ENCODE results near the gene PLEKHA6.

The PLEKHA6 gene

GRCh38 chr1:204227996-204228785 is 131.5 kb downstream of the PLEKHA6 start:
- DNase-seq = no peak

GRCh38 chr1:204227351-204227750 is 132.4 kb downstream of the PLEKHA6 start:
- DNase-seq = no peak

GRCh38 chr1:204225841-204226735 is 133.6 kb downstream of the PLEKHA6 start:
- no peak for DNase-seq

GRCh38 chr1:204224655-204225054 is 135.1 kb downstream of the PLEKHA6 start:
- no peak for DNase-seq

- no peak for DNase-seq
Measured at GRCh38 chr1:204223129-204223860, 136.4 kb downstream of the PLEKHA6 start.

DNA sequence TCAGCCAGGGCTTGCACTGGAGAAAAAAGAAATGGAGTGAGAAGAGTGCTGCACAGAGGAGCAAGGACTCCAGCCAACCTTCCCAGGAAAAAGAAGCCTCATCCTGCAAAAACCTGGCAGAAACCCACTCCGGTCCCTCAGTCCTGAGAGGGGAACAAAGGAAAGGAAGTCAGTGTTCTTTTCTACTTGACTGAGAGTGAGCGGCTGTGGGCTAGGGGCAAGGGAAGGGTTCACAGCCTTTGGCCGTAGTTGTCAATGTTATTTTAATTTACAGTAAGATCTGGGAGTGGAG is 137.0 kb downstream of the PLEKHA6 start:
- DNase-seq = no peak

DNA sequence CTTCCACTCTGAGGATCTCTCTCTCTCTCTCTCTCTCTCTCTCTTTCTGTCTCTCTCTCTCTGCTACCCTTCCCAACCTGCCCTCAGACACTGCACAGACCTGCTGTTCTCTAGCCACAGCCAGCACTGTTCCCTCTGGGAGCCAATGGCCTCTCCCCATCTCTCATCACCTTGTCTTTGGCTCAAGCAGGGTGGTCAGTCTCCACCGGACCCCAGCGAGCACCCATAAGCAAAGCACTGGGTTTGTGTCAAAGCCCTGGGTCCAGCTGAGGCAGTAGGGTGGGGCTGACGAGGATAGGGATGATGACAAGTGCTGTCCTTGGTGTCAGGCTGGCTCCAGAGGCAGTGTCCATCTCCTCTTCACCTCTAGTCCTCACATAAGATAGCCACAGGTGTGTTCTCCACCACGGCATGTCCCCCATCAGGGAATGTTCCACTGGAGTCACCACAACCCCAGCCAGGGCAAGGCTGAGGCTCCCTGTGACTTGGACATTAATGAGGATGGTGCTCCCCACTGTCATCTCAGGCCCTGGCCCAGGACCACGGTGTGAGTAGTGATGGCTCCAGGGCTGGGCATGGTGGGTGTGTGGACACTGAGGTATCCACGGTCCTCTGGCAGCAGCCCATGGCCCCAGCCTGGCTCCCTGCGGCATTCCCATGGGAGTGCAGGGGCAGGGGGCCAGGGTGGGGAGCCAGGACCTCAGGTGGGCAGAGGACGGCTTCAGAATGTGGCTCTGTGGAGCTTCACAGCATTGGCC is 137.5 kb downstream of the PLEKHA6 start:
- no peak for DNase-seq

GRCh38 chr1:204221271-204221670 is 138.5 kb downstream of the PLEKHA6 start:
- no peak for DNase-seq

- no peak for DNase-seq
Measured at GRCh38 chr1:204219971-204220616, 139.6 kb downstream of the PLEKHA6 start.

GRCh38 chr1:204218552-204218951 is 141.2 kb downstream of the PLEKHA6 start:
- peak; percentile 18 for DNase-seq

GRCh38 chr1:204217648-204218000 is 142.1 kb downstream of the PLEKHA6 start:
- DNase-seq = no peak

GRCh38 chr1:204216880-204217647 is 142.7 kb downstream of the PLEKHA6 start:
- no peak for DNase-seq

GRCh38 chr1:204216236-204216635 is 143.5 kb downstream of the PLEKHA6 start:
- DNase-seq = no peak

- no peak for DNase-seq
Measured at GRCh38 chr1:204213668-204214662, 145.8 kb downstream of the PLEKHA6 start, which contains the start of gene GOLT1A. Gene GOLT1A, minus strand, starts transcription at chr1:204213988. Its CDS starts 82 bp downstream, at chr1:204213906.

GRCh38 chr1:204212715-204213114 is 147.0 kb downstream of the PLEKHA6 start:
- no peak for DNase-seq

- no peak for DNase-seq
Measured at GRCh38 chr1:204211046-204211445, 148.7 kb downstream of the PLEKHA6 start.

GRCh38 chr1:204207136-204207616 is 152.6 kb downstream of the PLEKHA6 start:
- DNase-seq = peak; percentile 23

- no peak for DNase-seq
Measured at GRCh38 chr1:204206121-204206520, 153.6 kb downstream of the PLEKHA6 start.

DNA sequence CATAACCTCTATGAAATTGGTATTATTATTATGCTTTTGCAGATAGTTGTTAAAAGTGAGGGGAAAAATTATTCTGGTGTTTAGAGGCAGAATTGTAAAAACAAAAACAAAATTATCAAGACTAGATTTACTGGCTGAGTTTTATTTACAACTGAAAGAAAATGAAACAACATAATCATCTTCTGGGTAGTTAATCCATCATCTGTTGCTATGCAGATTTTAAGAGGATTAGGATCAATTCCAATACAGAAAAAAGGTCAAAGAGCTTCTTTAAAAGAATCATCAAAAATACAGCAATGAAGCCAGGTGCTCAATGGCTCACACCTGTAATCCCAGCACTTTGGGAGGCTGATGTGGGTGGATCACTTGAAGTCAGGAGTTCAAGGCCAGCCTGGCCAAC is 154.2 kb downstream of the PLEKHA6 start:
- no peak for DNase-seq

GRCh38 chr1:204204944-204205343 is 154.8 kb downstream of the PLEKHA6 start:
- DNase-seq = no peak
